Urinary bladder (tissue), 4 donors: ENCODE results near the gene MTMR3. TPM values are rescaled to one million over a fixed set of nuclear protein-coding genes. Genes with fewer than 3 reads are reported as not detected.

Experiments
- DNase-seq: peaks from one replicate; pipeline ENCODE4 v3.0.0-alpha.2; 2015; ENCODE audit errors: extremely low spot score
- H3K27ac ChIP-seq: one replicate; pipeline ENCODE4 v1.5.1; 2013; ENCODE audit warnings: low read depth, mild to moderate bottlenecking, moderate library complexity
- H3K36me3 ChIP-seq: one replicate; pipeline ENCODE4 v1.6.1; 2013; ENCODE audit warnings: mild to moderate bottlenecking, moderate library complexity; ENCODE audit not compliant: insufficient read depth
- H3K4me1 ChIP-seq: one replicate; pipeline ENCODE4 v1.6.1; 2013; ENCODE audit warnings: mild to moderate bottlenecking, moderate library complexity; ENCODE audit not compliant: insufficient read depth
- H3K4me3 ChIP-seq: one replicate; pipeline ENCODE4 v1.5.1; 2013; ENCODE audit warnings: low read depth, low read length
- WGBS: extraction: QIAGEN DNeasy Blood & Tissue Kit; methylation state at CpG from one replicate; pipeline ENCODE4 v1.1.7; 2013; 5-methylcytosine and 5-hydroxymethylcytosine counted together
- polyA plus RNA-seq: library from polyadenylated mRNA; stranded (reverse); fragments of 200-250 nt; gene quantifications from one replicate; pipeline ENCODE4 v1.2.3, GENCODE V29; 2013
- total RNA-seq: library from RNA; depleted of rRNA; stranded (reverse); fragments of >200 nt; gene quantifications from one replicate; pipeline ENCODE4 v1.2.3, GENCODE V29; 2014
- donor health status: healthy with polysubstance abuse.
- donor health status: healthy.

Gene MTMR3
- total and polyA plus RNA-seq, 2 donors, result 17.8 to 62.7 TPM

DNA sequence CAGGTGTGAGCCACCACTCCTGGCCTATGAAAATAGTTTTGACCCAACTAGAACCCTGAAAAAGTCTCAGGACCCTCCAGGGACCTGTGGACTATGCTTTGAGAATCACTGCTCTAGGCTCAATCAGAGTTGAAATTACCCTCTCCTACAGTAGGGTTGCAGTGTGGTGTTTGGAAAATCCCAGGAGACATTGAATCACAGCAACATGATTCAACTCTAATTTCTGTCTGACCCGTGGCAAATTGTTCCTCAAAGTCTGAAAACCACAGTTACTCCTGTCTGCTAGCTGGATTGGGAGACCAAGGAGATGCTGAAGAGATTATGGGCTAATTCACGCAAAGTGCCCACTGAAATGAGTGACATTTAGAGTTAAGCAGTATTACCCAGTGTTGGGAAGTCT lies 5.4 kb upstream of the MTMR3 start:
- Histone ChIP-seq H3K4me1 (no peaks in the 10 kb centered on the region), H3K27ac (no peak overlapping the region), H3K36me3 (no peaks in the 10 kb centered on the region), H3K4me3 (no peak overlapping the region)
- 85% methylated on average over 2 of the region's 2 CpGs for WGBS
- DNase-seq, result no peak

DNA sequence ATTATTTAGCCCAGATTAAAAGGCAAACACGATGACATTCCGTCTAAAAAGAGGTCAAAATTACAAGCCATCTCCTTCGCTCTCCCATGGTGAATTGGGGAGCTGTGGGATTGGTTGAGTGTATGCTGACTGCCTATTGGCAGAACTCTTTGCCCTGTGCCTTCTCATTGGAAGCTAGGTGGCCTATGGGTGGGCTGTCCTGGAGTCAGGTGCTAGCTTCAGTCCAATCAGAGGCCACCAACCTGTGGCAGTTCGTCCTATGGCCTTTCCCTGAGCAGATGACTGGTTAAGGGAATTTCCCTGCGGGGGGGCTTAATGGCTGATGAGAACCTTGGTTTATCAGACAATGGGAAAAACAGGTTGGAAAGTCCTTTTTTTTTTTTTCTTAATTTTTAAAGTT lies 3.2 kb upstream of the MTMR3 start:
- Histone ChIP-seq H3K36me3 (no peaks in the 10 kb centered on the region), H3K4me1 (peaks cover under 1% of the 10 kb centered on the region), H3K4me3 (no peak overlapping the region), H3K27ac (no peak overlapping the region)
- WGBS, result 97% methylated on average over 5 of the region's 5 CpGs
- no peak for DNase-seq

DNA sequence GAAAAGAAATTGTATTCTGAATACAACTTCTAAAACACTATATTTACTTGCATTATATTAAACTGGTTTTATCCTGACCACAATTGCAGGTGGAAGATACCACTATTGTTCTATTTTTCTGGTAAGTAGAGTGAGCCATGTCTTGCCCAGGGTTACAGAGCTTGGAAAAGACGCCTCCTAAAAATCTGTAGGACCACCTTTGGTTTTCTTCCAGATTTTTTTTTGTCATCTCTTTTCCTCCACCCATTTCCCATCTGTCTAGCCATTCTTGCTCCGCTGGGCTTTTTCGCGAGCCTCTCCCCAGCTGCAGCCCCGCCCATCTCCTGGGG lies 294 bp upstream of the MTMR3 start:
- peaks cover 2% of the 10 kb centered on the region for H3K4me1 ChIP-seq
- no peak overlapping the region for H3K27ac ChIP-seq
- no peaks in the 10 kb centered on the region for H3K36me3 ChIP-seq
- DNase-seq, result no peak
- peak overlapping the region; percentile 86 for H3K4me3 ChIP-seq
- 0% methylated on average over 5 of the region's 5 CpGs for WGBS

DNA sequence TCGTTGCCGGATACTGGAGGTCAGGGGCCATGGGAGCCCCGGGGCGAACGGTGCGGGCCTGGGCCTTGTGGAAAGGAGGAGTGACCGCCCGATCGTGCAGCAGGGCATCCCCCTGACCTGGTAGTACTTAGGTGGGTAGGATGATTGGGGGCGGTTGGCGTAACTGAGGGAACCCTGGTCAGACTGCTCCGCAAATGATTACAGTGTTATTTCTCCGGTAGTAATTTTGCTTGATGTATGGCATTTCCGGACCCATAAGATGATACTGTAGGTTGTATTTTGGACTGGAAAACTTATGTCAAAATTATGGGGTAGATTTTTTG lies 762 bp downstream of the MTMR3 start:
- WGBS, result 1% methylated on average over 14 of the region's 14 CpGs
- Histone ChIP-seq H3K4me1 (peaks cover 2% of the 10 kb centered on the region), H3K36me3 (no peaks in the 10 kb centered on the region), H3K4me3 (peak overlapping the region; percentile 86), H3K27ac (no peak overlapping the region)
- DNase-seq, result no peak

DNA sequence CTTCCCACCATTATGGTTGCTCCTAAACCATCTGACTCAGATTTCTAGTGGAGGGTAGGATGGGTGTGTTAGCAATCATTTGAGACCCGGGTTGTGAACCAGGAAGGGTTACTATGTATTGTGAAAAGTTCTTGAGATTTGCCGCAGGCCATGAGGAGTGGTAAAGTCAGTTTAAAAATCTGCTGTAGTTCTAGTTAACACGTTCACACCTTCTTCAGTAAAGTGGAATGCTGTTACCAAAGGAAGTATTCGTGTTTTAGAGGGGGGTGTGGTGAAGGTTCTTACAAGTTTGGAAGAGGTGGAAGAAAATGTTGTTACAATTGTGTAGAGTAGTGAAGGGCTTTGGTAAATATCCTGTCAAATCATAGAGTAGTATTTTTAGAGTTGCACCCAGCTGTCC lies 2.6 kb downstream of the MTMR3 start:
- DNase-seq, result no peak
- Histone ChIP-seq H3K36me3 (no peaks in the 10 kb centered on the region), H3K4me1 (peaks cover 2% of the 10 kb centered on the region), H3K27ac (no peak overlapping the region), H3K4me3 (no peak overlapping the region)
- 71% methylated on average over 4 of the region's 4 CpGs for WGBS

DNA sequence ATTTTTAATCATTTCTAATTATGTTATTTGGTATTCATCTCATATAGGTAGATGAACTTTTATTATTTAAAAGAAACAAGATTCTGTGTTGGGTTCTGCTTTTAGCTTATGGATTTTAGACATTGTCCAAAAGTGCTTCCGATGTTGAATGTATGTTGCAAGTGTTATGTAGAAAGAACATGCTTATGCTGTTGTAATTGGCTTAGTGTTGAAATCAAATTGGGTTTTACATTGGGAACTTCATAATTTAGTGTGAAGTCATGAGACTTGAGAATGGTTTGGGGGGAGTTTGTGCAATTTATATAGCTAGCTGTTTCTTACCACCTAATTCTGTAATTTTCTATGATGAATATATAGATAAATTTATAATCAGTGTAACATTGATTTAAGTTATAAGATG lies 3.6 kb downstream of the MTMR3 start:
- WGBS, result 95% methylated on average over 1 of the region's 1 CpG
- DNase-seq, result no peak
- H3K4me3 ChIP-seq, result no peak overlapping the region
- no peaks in the 10 kb centered on the region for H3K36me3 ChIP-seq
- H3K4me1 ChIP-seq, result peaks cover 2% of the 10 kb centered on the region
- H3K27ac ChIP-seq, result no peak overlapping the region

DNA sequence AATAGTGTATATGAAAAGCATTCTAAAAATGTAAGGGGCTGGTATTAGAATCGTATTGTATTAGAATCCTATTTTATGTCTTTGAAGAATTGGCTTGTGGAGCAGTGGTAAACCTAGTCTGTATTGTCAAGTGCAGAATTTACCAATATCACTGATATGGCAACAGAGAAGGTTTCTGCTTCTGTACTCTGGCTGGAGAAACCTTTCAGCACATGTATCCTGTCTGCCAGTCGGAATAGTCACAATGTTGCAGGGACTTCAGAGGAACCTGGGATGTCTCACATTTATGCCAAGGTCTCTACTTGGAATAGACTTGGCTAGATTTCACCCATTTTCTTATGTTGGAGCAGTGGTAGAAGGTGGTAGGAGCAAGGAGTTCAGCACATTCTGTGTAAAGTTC lies 4.4 kb downstream of the MTMR3 start:
- H3K4me1 ChIP-seq, result peaks cover 2% of the 10 kb centered on the region
- H3K27ac ChIP-seq, result no peak overlapping the region
- no peak overlapping the region for H3K4me3 ChIP-seq
- H3K36me3 ChIP-seq, result no peaks in the 10 kb centered on the region
- no peak for DNase-seq
- WGBS, result 58% methylated on average over 2 of the region's 2 CpGs

DNA sequence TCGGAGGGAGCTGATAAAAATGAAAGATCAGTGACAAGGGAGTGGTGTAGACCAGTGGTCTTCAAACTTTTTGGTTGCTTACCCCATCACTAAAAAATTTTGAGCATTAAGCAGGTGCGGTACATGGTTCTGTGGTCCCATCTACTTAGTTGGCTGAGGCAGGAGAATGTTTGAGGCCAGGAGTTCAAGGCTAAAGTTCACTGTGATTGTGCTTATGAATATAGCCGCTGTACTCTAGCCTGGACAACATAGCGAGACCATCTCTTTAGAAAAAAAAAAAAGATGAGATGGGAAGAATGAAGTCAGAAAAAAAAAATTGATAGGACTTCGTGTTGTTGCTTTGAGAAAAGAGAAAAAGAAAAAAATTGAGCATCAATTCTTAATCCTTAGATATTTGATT lies 7.8 kb downstream of the MTMR3 start:
- H3K4me1 ChIP-seq, result peaks cover 1% of the 10 kb centered on the region
- 96% methylated on average over 5 of the region's 5 CpGs for WGBS

DNA sequence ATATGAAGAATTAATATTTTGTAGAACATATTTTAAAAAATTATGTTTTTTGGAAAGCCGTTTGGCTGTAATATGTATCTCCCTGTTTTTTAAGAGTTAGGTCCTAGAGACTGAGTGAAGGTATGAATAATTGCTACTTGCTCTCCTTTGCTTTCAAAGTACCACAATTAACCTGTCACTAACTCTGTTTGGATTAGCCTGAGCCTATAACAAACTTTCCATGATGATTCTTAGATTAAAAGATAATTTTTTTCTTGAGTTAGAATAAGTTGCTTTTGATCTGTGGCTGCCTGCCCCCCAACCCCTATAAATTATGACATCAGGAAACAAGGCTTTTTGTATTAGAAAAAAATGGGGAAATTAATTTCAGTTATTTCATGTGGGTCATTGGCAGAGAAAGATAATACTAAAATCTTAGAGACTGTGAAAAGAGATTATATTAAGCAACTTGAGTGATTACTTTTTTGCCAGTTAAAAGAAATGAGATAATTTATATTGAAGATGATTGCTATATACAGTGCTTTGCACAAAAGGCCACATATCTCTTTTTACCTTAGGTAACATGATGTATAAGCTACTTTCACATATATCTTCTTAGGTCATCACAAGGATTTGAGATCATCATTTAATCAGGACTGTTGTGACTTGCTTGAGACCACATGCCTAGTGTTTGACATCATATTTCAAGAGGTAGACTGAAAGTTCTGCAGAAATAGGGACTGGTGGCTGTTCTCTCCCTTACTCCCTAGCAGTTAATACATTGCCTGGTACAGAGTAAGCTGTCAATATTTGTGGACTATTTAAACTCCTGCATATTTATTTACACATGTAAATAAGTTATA lies 9.6 kb downstream of the MTMR3 start:
- no peak for DNase-seq
- Histone ChIP-seq H3K4me3 (no peak overlapping the region), H3K4me1 (peaks cover 3% of the 10 kb centered on the region), H3K36me3 (no peaks in the 10 kb centered on the region), H3K27ac (no peak overlapping the region)
- 68% methylated on average over 1 of the region's 1 CpG for WGBS

More for the DNA sequence above, 7.8 kb downstream of the MTMR3 start:
- Histone ChIP-seq H3K4me3 (no peak overlapping the region), H3K36me3 (no peaks in the 10 kb centered on the region), H3K27ac (no peak overlapping the region)
- DNase-seq, result no peak

DNA sequence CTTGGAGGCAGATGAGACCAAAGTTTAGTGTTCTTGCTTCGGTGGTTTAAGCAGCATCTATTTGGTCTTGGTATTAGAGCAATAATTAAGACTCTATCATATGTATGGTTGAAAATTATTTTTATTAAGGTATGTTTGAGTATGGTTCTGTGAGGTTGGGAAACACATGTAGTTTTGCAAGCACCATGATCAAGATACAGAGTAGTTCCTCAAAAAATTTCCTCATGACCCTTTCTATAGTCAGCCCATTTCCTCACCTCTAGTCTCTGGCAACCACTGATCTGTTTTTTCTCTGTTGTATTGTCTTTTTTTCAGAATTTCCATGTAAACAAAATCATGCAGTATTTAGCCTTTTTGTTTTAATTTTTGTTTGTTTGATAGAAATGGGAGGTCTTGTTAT lies 18.4 kb downstream of the MTMR3 start:
- Histone ChIP-seq H3K4me1 (peaks cover 2% of the 10 kb centered on the region), H3K4me3 (no peak overlapping the region), H3K36me3 (peaks cover 2% of the 10 kb centered on the region), H3K27ac (no peak overlapping the region)
- WGBS, result 92% methylated on average over 1 of the region's 1 CpG
- DNase-seq, result no peak

DNA sequence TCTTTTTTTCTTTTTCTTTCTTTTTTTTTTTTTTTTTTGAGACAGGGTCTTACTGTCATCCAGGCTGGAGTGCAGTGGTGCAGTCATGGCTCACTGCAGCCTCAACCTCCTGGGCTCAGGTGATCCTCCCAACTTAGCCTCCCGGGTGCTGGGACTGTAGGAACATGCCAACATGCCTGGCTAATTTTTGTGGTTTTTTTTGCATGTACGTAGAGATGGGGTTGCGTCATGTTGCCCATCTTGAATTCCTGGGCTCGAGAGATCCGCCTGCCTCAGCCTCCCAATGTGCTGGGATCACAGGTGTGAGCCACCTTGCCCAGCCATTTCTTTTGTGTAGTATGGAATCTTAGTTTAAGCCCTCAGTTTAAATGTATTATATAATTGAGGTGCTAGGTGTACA lies 20.4 kb downstream of the MTMR3 start:
- 96% methylated on average over 5 of the region's 5 CpGs for WGBS
- Histone ChIP-seq H3K4me3 (no peak overlapping the region), H3K27ac (no peak overlapping the region), H3K36me3 (peaks cover 2% of the 10 kb centered on the region), H3K4me1 (no peaks in the 10 kb centered on the region)
- no peak for DNase-seq

DNA sequence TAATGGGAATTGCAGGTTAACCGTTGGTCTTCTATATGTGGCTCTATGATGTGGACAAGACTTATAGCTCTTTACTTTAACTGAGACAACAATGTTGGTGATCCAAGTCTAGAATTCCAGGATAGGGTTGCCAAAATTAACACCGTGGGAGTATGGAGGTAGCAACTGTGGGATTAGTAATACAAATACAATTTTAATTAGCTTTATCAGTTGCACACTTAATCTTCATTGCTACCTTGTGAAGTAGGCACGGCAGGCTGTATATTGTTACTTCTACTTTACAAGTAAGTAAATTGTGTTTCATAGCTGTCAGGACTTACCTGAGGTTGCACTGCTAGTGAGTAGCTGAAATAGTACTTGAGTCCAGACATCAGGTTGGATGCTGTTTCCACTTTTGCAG lies 21.0 kb downstream of the MTMR3 start:
- no peak for DNase-seq
- H3K4me3 ChIP-seq, result no peak overlapping the region
- no peaks in the 10 kb centered on the region for H3K4me1 ChIP-seq
- peaks cover 2% of the 10 kb centered on the region for H3K36me3 ChIP-seq
- H3K27ac ChIP-seq, result no peak overlapping the region
- WGBS, result 86% methylated on average over 3 of the region's 3 CpGs

DNA sequence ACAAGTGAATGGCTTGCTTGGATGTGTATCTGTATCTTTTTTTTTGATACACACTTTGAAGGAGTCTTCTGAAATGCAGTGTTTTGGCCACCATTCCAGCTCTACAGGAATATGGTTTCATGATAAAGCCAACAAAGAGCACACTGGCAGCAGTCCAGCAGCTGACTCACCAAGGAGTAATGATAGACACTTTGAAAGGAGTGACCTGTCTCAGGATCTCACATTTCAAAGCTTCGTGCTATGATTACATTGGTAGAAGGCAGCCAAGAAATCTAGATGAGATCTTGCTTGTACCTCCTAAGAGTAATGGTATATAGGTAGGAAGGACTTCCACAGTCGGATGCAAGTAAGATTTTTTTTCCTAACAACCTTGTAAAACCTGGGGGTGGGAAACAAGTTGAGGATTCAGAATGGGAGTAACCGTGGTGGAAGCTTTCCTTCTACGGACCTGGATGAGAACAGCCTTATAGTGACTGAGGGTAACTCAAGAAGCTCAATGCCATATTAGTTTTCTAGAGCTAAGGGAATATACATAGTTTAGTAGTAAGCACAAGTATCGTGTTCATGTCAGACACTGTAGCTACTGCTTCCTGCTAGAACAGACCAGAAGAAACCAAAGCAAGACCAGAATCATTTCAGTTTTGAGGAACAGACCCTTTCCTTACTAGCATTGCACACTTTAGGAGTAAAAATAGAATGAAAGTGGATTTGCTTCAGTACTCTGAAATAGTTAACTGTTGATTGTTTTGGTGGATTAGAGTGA lies 25.0 kb downstream of the MTMR3 start:
- Histone ChIP-seq H3K36me3 (peaks cover 2% of the 10 kb centered on the region), H3K27ac (no peak overlapping the region), H3K4me1 (no peaks in the 10 kb centered on the region), H3K4me3 (no peak overlapping the region)
- peak; percentile 90 for DNase-seq
- WGBS, result 24% methylated on average over 5 of the region's 5 CpGs

DNA sequence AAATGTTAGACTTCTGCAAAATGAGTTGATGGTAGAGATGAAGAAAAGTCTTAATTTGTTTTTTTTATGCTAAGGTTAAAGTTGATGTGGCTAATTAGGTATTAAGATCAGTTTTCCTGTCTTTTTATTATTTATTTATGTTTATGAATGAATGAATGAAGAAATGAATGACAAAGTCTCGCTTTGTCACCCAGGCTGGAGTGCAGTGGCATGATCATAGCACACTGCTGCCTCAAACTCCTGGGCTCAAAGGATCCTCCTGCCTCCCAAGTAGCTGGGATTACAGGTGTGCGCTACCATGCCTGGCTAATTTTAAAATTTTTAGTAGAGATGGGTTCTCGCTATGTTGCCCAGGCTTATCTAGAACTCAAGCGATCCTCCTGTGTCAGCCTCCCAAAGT lies 29.2 kb downstream of the MTMR3 start:
- Histone ChIP-seq H3K27ac (no peak overlapping the region), H3K4me1 (no peaks in the 10 kb centered on the region), H3K36me3 (no peaks in the 10 kb centered on the region), H3K4me3 (no peak overlapping the region)
- 92% methylated on average over 4 of the region's 4 CpGs for WGBS
- DNase-seq, result no peak
